Neutrophil (primary cell): ENCODE data around the gene PALLD.

Source experiments
- H3K27ac ChIP-seq: fragments of 200-600 bp; sonication (generic); 2 replicates; pipeline ENCODE4 v1.5.1; 2016; ENCODE audit warnings: mild to moderate bottlenecking, moderate library complexity
- H3K27me3 ChIP-seq: fragments of 200-600 bp; sonication (generic); 2 replicates; pipeline ENCODE4 v1.6.0; 2016; ENCODE audit warnings: mild to moderate bottlenecking
- H3K36me3 ChIP-seq: fragments of 200-600 bp; sonication (generic); 2 replicates; pipeline ENCODE4 v1.5.1; 2017
- H3K4me1 ChIP-seq, 2 experiments: fragments of 200-600 bp in 1 of 2; sonication (generic) in 1 of 2; 1 replicate in 1 of 2; 2 replicates in 1 of 2; pipeline versions ENCODE4 v1.5.1 to v1.6.1; 2013 to 2016; ENCODE audit warnings: low read depth in 1 of 2, low read length in 1 of 2, mild to moderate bottlenecking in 1 of 2, moderate library complexity in 1 of 2; ENCODE audit not compliant: control insufficient read depth in 1 of 2, insufficient read depth in 1 of 2
- H3K4me3 ChIP-seq, 2 experiments: fragments of 200-600 bp in 1 of 2; sonication (generic) in 1 of 2; 1 replicate in 1 of 2; 2 replicates in 1 of 2; pipeline ENCODE4 v1.5.1; 2013 to 2016; ENCODE audit warnings: low read depth in 1 of 2, low read length in 1 of 2, mild to moderate bottlenecking in 1 of 2, moderate library complexity in 1 of 2
- H3K9me3 ChIP-seq: fragments of 200-600 bp; sonication (generic); 2 replicates; pipeline ENCODE4 v1.5.1; 2016
- TF ChIP-seq, protein P1 (sequence below): fragments of 200-600 bp; sonication (generic); IDR thresholded peaks from 2 replicates; pipeline ENCODE4 v1.5.1; 2016; ENCODE audit warnings: antibody characterized with exemption

Gene PALLD

GRCh38 chr4:168859100-168859499 is 362.2 kb downstream of the PALLD start:
- TF ChIP-seq, protein P1, sequence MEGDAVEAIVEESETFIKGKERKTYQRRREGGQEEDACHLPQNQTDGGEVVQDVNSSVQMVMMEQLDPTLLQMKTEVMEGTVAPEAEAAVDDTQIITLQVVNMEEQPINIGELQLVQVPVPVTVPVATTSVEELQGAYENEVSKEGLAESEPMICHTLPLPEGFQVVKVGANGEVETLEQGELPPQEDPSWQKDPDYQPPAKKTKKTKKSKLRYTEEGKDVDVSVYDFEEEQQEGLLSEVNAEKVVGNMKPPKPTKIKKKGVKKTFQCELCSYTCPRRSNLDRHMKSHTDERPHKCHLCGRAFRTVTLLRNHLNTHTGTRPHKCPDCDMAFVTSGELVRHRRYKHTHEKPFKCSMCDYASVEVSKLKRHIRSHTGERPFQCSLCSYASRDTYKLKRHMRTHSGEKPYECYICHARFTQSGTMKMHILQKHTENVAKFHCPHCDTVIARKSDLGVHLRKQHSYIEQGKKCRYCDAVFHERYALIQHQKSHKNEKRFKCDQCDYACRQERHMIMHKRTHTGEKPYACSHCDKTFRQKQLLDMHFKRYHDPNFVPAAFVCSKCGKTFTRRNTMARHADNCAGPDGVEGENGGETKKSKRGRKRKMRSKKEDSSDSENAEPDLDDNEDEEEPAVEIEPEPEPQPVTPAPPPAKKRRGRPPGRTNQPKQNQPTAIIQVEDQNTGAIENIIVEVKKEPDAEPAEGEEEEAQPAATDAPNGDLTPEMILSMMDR = no peak
- no peaks in the 10 kb centered on the region for H3K27me3 ChIP-seq
- H3K4me1 ChIP-seq = peaks cover under 1 to 2% of the 10 kb centered on the region in 2 experiments
- H3K4me3 ChIP-seq = no peak overlapping the region
- no peaks in the 10 kb centered on the region for H3K9me3 ChIP-seq
- no peaks in the 10 kb centered on the region for H3K36me3 ChIP-seq
- H3K27ac ChIP-seq = no peak overlapping the region

GRCh38 chr4:168859888-168860694 is 363.2 kb downstream of the PALLD start:
- Histone ChIP-seq H3K4me3 (no peak overlapping the region), H3K27me3 (no peaks in the 10 kb centered on the region), H3K27ac (no peak overlapping the region), H3K36me3 (no peaks in the 10 kb centered on the region), H3K9me3 (no peaks in the 10 kb centered on the region), H3K4me1 (no peaks in the 10 kb centered on the region)
- TF ChIP-seq, protein P1 = no peak

DNA sequence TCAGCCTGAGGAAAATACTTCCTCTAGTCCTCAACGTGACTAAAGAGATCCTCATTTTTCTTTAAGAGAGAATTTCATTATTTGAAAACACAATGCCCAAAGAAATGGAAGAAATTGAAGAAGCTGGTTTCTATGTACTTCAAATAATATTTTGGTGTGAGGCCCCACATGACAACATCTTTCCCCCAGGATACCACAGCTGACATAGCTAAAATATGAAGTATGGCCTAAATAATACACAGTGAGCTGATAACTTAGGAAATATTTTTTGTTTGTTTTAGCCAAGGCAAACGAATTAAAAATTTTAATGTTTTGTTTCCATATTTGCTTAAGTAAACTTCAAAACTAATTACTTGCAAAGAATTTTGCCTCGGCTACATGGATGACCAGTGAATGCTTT is 364.0 kb downstream of the PALLD start:
- TF ChIP-seq, protein P1 = no peak
- Histone ChIP-seq H3K4me3 (no peak overlapping the region), H3K4me1 (no peaks in the 10 kb centered on the region), H3K27ac (no peak overlapping the region), H3K27me3 (no peaks in the 10 kb centered on the region), H3K36me3 (no peaks in the 10 kb centered on the region), H3K9me3 (no peaks in the 10 kb centered on the region)

- Histone ChIP-seq H3K27ac (no peak overlapping the region), H3K4me3 (no peak overlapping the region), H3K4me1 (no peaks in the 10 kb centered on the region), H3K9me3 (no peaks in the 10 kb centered on the region), H3K36me3 (no peaks in the 10 kb centered on the region), H3K27me3 (no peaks in the 10 kb centered on the region)
- TF ChIP-seq, protein P1 = no peak
These were observed 367.1 kb downstream of the PALLD start for GRCh38 chr4:168863719-168864647.

DNA sequence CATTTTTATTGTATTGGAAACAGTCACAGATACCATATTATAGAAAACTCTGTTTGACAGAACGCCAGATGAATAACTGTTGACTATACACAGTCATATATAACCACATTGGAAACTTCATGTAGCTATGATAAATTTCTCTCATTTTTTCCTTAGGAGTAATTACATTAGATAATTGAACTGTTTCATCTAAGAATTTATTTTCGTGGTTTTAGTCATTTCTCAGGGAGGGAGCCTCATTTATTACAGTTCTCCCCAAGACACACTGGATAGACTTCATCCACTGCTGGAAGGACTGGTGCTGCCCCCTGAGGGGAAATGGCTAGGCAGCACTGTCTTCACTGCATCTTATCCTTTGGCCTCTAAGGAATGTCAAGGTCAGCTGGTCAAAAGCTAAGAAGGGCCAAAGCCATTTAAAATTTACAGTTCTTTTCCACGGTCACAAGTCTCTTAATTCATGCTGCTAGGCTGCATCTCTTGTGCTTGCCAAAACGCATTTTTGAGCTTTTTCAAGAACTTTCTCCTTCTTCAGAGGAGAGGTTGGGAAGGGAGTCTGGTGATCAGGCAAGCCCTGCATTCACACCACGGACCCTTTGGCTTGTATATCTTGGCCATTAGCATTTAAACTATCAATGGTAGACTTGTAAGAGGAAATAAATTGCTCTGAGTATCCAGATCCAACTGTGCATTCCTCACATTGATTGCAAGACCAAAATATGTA is 368.1 kb downstream of the PALLD start:
- no peaks in the 10 kb centered on the region for H3K9me3 ChIP-seq
- H3K27me3 ChIP-seq = no peaks in the 10 kb centered on the region
- H3K36me3 ChIP-seq = no peaks in the 10 kb centered on the region
- no peak overlapping the region for H3K27ac ChIP-seq
- no peaks in the 10 kb centered on the region for H3K4me1 ChIP-seq
- TF ChIP-seq, protein P1 = no peak
- H3K4me3 ChIP-seq = no peak overlapping the region
